ENCODE measurements around the gene SLC47A2.

DNA sequence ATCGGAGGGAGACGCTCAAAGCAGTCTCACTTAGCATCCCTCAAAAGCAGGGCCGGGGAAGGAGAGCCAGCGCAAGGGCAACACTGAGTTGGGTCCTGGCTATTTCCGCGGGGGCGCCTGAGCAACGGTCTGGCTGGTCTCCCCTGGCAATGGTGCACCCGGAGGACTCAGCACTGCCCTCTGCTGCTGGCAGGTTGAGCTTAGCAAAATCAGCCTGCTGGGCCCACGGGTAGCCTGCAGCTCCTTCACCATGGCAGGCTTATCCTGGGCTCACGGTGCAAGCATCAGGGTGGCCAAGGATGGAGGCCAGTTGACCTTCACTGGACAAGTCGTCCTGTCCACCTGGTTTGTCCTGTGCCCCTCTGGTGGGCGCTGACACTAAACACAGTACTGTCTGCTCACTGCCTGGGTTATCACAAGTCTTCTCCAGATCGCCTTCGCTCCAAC lies 46.2 kb upstream of the SLC47A2 start:
- TF ChIP-seq, protein P1, sequence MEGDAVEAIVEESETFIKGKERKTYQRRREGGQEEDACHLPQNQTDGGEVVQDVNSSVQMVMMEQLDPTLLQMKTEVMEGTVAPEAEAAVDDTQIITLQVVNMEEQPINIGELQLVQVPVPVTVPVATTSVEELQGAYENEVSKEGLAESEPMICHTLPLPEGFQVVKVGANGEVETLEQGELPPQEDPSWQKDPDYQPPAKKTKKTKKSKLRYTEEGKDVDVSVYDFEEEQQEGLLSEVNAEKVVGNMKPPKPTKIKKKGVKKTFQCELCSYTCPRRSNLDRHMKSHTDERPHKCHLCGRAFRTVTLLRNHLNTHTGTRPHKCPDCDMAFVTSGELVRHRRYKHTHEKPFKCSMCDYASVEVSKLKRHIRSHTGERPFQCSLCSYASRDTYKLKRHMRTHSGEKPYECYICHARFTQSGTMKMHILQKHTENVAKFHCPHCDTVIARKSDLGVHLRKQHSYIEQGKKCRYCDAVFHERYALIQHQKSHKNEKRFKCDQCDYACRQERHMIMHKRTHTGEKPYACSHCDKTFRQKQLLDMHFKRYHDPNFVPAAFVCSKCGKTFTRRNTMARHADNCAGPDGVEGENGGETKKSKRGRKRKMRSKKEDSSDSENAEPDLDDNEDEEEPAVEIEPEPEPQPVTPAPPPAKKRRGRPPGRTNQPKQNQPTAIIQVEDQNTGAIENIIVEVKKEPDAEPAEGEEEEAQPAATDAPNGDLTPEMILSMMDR (IDR thresholded peaks at IDR 0.05; ENCODE audit: low read depth, low read length): peak; percentile 48
- TF ChIP-seq EZH2phosphoT487 (IDR thresholded peaks at IDR 0.05; ENCODE audit: low read depth): no peak
